Measurements from ENCODE around the gene ATP8A2.

The ATP8A2 gene

GRCh38 chr13:26074706-26075105 lies 702.9 kb downstream of the ATP8A2 start:
- TF ChIP-seq CTCF (IDR thresholded peaks at IDR 0.05; ENCODE audit: insufficient read depth, low read depth, low read length, missing control alignments): no peak
- peak; percentile 15 for DNase-seq (ENCODE audit: low read depth)
- H3K4me3 ChIP-seq (ENCODE audit: low read length): no peak overlapping the region
